Measurements from ENCODE around the gene MEGF9. TPM values are rescaled to one million over a fixed set of nuclear protein-coding genes. Genes with fewer than 3 reads are reported as not detected.

MEGF9 gene
- total and polyA plus RNA-seq, 4 donors: 15.5 to 27.4 (median 19.3) TPM

DNA sequence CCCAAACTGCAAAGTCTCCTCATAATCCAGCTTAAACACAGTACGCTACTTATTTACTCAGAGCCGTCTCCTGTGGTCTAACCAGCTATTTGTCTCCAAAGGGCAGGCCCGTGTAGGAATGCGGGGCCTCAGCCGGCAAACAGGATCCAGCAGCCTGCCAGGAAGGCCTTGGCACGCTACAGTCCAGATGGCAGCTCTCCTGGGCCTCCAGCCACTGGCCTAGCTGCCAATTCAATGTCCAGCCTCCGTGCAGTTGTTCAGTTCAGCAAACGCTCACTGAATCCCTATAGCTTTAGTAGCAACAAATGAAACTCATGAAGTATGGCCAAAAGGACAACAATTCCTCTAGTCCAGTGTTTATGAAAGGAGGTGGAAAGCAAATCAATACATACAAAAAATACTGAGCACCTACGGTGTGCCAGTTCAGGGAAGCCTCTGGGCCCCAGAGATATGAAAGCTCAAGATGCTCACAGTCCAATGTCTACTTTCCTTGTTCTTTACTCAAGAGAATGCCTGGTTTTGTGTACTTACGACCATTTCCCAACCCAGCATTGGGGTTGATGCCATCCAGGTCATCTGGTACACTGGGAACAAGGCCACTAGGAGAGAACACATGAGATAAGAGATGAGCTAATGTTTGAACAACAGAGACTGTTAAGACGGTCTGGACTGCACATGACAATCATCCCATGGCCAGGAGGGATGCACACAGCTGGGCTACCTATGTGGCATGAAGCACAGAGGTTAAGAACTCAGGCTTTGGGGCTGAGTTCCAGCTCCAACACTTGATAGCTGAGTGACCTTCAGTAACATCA, 142.6 kb downstream of the MEGF9 start:
- H3K27ac ChIP-seq (ENCODE audit: low read depth in 1 of 2, low read length in 2 of 2): peak overlapping the region; percentile 74 to 89
- 31% methylated on average over 11 of the region's 11 CpGs for WGBS
- peaks cover 4 to 47% (median 39%) of the 10 kb centered on the region in 4 donors for H3K4me1 ChIP-seq (ENCODE audit: control insufficient read depth in 4 of 4, insufficient read depth in 4 of 4, low read length in 3 of 4)
- peak; percentile 47 for DNase-seq (ENCODE audit: low spot score)
- no peaks in the 10 kb centered on the region for H3K27me3 ChIP-seq (ENCODE audit: control insufficient read depth in 4 of 4, insufficient read depth in 4 of 4, low read length in 3 of 4)
- no peak overlapping the region for H3K4me3 ChIP-seq (ENCODE audit: low read depth in 1 of 3, low read length in 3 of 3)
- H3K9me3 ChIP-seq (ENCODE audit: control insufficient read depth in 4 of 4, low read length in 3 of 4): no peaks in the 10 kb centered on the region
- TF ChIP-seq, protein P1, sequence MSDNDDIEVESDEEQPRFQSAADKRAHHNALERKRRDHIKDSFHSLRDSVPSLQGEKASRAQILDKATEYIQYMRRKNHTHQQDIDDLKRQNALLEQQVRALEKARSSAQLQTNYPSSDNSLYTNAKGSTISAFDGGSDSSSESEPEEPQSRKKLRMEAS (IDR thresholded peaks at IDR 0.05): peak; percentile 87
- TF ChIP-seq, protein P2, sequence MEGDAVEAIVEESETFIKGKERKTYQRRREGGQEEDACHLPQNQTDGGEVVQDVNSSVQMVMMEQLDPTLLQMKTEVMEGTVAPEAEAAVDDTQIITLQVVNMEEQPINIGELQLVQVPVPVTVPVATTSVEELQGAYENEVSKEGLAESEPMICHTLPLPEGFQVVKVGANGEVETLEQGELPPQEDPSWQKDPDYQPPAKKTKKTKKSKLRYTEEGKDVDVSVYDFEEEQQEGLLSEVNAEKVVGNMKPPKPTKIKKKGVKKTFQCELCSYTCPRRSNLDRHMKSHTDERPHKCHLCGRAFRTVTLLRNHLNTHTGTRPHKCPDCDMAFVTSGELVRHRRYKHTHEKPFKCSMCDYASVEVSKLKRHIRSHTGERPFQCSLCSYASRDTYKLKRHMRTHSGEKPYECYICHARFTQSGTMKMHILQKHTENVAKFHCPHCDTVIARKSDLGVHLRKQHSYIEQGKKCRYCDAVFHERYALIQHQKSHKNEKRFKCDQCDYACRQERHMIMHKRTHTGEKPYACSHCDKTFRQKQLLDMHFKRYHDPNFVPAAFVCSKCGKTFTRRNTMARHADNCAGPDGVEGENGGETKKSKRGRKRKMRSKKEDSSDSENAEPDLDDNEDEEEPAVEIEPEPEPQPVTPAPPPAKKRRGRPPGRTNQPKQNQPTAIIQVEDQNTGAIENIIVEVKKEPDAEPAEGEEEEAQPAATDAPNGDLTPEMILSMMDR (IDR thresholded peaks at IDR 0.05; ENCODE audit: low read depth, low read length, missing input control): no peak
- TF ChIP-seq RXRA (IDR thresholded peaks at IDR 0.05) (peak; percentile 99), EGR1 (IDR thresholded peaks at IDR 0.05; ENCODE audit: low read depth in 2 of 2) (peak in 1 of 2 donors; percentile 79), HNF4A (conservative IDR thresholded peaks at IDR 0.05) (peak; percentile 90 to 93), NR2F2 (IDR thresholded peaks at IDR 0.05) (no peak), JUND (IDR thresholded peaks at IDR 0.05) (peak; percentile 91 to 94), SP1 (IDR thresholded peaks at IDR 0.05) (peak; percentile 97), FOXA1 (IDR thresholded peaks at IDR 0.05) (peak; percentile 88), TAF1 (conservative IDR thresholded peaks at IDR 0.05) (no peak), RAD21 (IDR thresholded peaks at IDR 0.05) (peak; percentile 28 to 31), HNF4G (IDR thresholded peaks at IDR 0.05) (peak; percentile 69), GABPA (IDR thresholded peaks at IDR 0.05 in 1 of 2, conservative IDR thresholded peaks at IDR 0.05 in 1 of 2) (peak in 1 of 2 donors; percentile 56), YY1 (IDR thresholded peaks at IDR 0.05) (peak; percentile 80), FOXA2 (IDR thresholded peaks at IDR 0.05) (peak; percentile 78)
- TF ChIP-seq, protein P3, sequence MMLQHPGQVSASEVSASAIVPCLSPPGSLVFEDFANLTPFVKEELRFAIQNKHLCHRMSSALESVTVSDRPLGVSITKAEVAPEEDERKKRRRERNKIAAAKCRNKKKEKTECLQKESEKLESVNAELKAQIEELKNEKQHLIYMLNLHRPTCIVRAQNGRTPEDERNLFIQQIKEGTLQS (IDR thresholded peaks at IDR 0.05): peak; percentile 64
- TF ChIP-seq, protein P4, sequence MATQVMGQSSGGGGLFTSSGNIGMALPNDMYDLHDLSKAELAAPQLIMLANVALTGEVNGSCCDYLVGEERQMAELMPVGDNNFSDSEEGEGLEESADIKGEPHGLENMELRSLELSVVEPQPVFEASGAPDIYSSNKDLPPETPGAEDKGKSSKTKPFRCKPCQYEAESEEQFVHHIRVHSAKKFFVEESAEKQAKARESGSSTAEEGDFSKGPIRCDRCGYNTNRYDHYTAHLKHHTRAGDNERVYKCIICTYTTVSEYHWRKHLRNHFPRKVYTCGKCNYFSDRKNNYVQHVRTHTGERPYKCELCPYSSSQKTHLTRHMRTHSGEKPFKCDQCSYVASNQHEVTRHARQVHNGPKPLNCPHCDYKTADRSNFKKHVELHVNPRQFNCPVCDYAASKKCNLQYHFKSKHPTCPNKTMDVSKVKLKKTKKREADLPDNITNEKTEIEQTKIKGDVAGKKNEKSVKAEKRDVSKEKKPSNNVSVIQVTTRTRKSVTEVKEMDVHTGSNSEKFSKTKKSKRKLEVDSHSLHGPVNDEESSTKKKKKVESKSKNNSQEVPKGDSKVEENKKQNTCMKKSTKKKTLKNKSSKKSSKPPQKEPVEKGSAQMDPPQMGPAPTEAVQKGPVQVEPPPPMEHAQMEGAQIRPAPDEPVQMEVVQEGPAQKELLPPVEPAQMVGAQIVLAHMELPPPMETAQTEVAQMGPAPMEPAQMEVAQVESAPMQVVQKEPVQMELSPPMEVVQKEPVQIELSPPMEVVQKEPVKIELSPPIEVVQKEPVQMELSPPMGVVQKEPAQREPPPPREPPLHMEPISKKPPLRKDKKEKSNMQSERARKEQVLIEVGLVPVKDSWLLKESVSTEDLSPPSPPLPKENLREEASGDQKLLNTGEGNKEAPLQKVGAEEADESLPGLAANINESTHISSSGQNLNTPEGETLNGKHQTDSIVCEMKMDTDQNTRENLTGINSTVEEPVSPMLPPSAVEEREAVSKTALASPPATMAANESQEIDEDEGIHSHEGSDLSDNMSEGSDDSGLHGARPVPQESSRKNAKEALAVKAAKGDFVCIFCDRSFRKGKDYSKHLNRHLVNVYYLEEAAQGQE (IDR thresholded peaks at IDR 0.05): peak; percentile 83
- TF ChIP-seq, protein P5, sequence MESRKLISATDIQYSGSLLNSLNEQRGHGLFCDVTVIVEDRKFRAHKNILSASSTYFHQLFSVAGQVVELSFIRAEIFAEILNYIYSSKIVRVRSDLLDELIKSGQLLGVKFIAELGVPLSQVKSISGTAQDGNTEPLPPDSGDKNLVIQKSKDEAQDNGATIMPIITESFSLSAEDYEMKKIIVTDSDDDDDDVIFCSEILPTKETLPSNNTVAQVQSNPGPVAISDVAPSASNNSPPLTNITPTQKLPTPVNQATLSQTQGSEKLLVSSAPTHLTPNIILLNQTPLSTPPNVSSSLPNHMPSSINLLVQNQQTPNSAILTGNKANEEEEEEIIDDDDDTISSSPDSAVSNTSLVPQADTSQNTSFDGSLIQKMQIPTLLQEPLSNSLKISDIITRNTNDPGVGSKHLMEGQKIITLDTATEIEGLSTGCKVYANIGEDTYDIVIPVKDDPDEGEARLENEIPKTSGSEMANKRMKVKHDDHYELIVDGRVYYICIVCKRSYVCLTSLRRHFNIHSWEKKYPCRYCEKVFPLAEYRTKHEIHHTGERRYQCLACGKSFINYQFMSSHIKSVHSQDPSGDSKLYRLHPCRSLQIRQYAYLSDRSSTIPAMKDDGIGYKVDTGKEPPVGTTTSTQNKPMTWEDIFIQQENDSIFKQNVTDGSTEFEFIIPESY (IDR thresholded peaks at IDR 0.05): peak; percentile 96
- peak overlapping the region; percentile 24 to 60 for H3K9ac ChIP-seq (ENCODE audit: low read depth in 1 of 2, low read length in 2 of 2)
- H3K36me3 ChIP-seq (ENCODE audit: control insufficient read depth in 4 of 4, insufficient read depth in 3 of 4, low read depth in 1 of 4, low read length in 3 of 4): peaks cover 2 to 19% (median 15%) of the 10 kb centered on the region in 4 donors
